Left renal pelvis (tissue), 4 donors: ENCODE results near the gene ARHGAP26. TPM values are rescaled to one million over a fixed set of nuclear protein-coding genes. Genes with fewer than 3 reads are reported as not detected.
A peak's percentile ranks its signal among the peaks of the same experiment; 100 is the strongest.

Experiments used
- DNase-seq, 4 donors: peaks; one replicate each; pipeline ENCODE4 v3.0.0-alpha.2; 2013; ENCODE audit warnings: low read depth in 4 of 4, low spot score in 3 of 4
- polyA plus RNA-seq, 4 donors: library from polyadenylated mRNA; unstranded; fragments of 120-200 nt; gene quantifications; one replicate each; pipeline ENCODE4 v1.2.1, GENCODE V29; 2013; ENCODE audit not compliant: insufficient read length in 4 of 4

Gene ARHGAP26
- polyA plus RNA-seq, 4 donors, result 9.9 to 12.9 (median 11.1) TPM

GRCh38 chr5:143051244-143052058 is 281.3 kb downstream of the ARHGAP26 start:
- DNase-seq, result peak in 2 of 4 donors; percentile 53

DNA sequence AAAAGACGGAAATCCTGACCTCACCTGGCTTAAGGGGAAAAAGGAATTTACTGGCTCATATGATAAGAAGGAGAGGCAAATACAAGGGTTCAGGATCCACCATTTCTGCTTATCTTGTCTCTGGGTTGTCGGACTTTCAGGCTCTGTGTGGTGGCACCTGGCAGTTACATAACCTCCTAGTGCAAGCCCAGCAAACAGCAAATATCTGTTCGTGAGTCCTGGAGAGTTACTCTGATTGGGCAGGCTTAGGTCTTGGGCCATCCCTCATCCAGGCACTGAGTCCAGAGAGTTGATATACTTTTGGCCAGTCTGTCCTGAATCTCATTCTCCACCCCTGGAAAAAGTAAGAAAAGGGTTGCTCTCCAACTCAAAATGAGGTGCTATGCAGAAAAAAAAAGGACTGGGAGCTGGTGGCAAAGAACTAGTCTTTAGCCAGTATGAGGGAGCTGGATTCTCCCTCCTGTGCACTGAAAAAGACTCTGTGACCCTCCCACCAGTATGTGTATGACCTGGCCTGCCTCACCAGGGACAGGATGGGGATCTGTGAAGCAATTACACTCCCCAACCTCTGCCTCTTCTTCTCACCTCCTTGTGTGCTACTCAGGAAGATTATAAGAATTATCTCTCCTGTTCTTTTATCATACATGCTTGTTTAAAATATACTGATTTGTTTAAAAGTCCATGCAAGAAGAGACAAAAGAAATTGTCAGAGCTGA is 282.9 kb downstream of the ARHGAP26 start:
- DNase-seq, result no peak

DNA sequence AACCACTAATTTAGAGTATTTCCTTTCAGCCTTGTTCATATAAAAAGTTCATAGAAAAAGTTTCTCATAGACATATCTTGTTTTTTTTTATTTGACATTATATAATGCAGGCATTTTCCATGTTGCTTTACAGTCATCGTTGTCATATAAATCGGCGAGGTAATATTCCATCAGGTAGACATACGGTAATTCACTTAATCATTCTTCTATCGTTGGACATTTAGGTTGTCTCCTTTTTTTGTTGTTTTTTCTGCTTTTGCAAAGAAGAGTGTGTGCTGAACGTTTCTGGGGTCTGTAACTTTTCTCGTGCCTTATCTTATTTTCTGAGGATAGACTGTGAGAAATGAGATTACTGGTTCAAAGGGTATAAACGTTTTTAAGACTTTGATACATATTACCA is 283.6 kb downstream of the ARHGAP26 start:
- DNase-seq, result no peak

- DNase-seq, result no peak
Observed at GRCh38 chr5:143054480-143054941, 284.3 kb downstream of the ARHGAP26 start.

DNA sequence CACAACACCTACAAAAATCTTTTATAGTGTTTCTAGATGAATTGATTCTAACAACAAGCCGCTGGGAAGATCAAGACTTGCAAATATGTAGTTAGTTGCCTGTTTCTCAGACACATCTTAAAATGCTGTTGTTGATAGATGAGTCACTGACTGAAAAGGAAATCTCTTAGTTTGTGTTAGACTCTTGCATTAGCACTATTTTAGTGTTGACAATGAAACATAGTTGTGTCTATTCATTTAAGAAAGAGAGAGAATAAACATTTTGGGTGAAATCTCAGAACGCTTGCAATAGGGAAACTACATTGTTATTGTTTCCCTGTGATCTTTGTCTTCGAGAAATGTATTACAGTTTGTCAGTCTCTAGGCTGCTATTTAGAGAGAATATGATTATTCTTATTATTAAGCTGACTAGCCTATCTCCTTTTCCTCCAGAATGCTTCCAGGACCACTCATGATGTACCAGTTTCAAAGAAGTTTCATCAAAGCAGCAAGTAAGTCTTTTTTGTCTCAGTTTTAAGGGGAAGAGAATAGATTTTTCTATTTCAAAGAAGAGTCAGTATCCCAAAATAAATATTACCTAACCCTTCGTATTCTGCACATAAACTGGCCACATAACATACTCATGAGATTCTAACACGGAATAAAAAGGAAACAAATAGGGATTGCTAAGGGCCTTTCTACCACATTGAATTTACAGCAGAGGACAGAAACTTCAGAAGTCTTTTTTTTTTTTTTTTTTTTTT is 285.6 kb downstream of the ARHGAP26 start:
- DNase-seq, result no peak

GRCh38 chr5:143056339-143056704 is 286.1 kb downstream of the ARHGAP26 start:
- no peak for DNase-seq

DNA sequence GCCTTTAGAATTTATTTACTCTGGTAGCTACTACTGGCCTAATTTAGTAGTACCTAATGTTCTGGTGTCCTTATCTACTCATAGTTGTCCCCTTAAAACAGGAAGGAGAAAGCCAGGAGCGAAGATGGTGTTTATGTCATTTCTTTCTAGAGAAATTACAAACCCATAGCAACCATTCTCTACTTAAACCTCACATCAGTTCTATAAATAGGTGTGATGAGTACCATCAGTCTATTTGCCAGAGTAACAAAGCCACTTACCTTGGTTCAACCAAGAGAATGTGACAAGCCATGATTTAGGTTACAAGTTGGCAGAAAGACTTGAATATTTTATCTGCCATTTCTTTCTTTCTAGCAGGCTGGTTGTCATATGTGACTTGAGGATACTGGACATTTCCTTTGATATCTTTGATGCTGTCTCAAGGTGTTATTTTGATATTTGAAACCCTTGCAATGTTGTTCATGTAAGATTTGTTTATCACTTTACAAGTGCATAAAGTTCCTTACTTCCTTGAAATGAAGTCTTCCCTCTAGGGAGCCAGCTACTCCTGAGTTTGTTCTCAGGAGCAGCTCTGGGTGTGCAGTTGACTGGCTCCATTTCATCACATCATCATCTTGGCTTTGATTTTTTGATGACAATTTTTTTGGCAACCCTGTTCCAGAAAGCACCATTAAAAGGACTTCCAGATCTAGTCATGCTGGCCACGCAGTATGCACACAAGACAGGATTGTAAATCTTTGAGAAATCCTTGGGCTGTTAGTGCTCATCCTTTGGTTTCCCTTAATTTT is 286.8 kb downstream of the ARHGAP26 start:
- DNase-seq, result no peak

- DNase-seq, result no peak
Observed at GRCh38 chr5:143057580-143057999, 287.4 kb downstream of the ARHGAP26 start.

- no peak for DNase-seq
Observed at GRCh38 chr5:143059355-143059754, 289.2 kb downstream of the ARHGAP26 start.

GRCh38 chr5:143059976-143060765 is 290.0 kb downstream of the ARHGAP26 start:
- no peak for DNase-seq

DNA sequence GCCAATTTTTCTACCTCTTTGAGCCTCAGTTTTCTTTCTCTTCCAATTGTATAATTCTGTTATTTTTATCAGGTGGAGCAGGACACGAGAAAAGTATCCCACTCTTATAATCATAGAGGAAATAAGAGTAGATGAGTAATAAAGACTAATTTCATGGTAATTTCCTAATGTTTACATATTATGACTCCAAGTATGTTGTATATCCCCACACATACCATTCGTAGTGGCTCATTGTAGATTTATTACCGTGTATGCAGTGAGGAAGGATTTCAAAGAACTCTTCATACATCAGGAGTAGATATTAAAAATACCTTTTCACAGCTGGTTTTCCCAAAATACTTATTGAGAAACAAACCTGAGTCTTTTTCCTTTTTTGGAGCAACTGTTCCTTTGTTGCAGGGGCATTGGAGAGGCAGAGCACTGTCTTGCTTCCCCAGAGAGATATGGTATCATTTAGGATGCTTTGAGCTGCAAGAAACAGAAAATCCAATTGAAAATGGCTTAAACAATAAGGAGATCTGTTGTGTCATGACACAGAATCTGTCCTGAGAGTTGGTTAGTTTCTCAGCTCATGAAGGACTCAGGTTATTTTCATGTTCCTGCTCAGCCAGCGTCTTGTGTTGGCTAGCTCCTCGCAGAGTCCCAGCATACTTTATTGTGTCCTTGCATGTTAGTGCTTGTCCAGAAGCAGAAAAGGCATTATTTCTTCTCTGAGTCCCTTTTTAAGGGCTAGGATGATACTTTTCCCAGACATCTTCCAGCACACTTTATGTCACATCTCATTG is 291.2 kb downstream of the ARHGAP26 start:
- no peak for DNase-seq

GRCh38 chr5:143062379-143062778 is 292.2 kb downstream of the ARHGAP26 start:
- DNase-seq, result no peak

GRCh38 chr5:143063175-143063970 is 293.2 kb downstream of the ARHGAP26 start:
- no peak for DNase-seq

- DNase-seq, result no peak
Observed at GRCh38 chr5:143064218-143064641, 294.1 kb downstream of the ARHGAP26 start.

GRCh38 chr5:143064676-143065075 is 294.5 kb downstream of the ARHGAP26 start:
- DNase-seq, result no peak

DNA sequence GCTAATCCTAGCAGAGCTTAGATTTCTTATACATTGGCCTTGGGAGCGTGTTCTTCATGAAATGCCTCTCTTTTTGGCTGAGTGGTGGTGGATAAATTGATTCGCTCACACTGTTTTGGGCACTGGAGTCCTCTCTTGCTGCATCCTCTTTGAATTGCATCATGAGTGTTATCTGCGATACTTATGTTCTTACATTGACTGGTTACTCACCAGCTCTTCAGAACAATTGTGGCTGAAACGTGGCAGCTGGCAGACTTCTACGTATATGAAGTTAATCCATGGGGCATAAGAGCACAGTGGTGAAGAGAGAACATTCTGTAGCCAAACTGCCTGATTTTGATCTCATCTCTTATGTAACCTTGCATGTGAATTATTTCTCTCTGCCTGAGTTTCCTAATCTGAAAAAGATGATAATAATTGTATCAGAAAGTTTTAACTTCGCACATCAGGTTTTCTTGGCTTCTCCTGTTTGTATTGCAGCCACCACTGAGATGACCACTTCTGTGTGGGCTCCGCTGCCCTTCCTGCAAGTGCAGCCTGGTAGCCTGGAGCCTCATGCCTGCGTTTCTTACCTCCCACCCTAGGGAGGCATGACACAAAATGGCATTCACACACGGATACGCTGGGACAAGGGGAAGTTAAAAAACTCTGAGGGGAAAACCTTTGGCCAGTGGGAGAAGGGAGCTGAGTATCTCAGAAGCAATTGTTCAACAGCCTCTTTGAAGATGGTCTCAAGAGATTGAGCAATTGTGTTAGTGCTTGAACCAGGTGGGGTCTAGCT is 295.2 kb downstream of the ARHGAP26 start:
- DNase-seq, result no peak

DNA sequence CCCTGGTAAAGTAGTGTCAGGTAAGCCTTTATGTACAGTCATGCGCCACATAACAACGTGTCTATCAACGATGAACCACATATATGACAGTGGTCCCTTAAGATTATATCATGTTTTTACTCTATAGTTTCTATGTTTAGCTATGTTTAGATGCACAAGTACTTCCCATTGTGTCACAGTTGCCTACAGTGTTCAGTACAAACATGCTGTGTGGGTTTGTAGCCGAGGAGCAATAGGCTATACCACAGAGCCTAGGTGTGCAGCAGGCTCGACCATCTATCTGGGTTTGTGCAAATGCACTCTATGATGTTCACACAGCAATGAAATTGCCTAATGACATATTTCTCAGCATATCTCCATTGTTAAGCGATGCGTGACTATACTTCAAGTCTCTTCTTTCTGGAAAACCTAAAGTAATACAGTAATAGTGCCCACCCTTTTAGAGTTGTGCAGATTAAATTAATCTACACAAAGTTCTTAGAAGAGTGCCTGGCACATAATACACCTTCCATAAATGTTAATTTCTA is 295.9 kb downstream of the ARHGAP26 start:
- DNase-seq, result no peak
